COLO829 (cell line): ENCODE measurements around the gene CERS4.
"Not testable (repeated sequence)": the region's sequence is repeated elsewhere in the genome, so short reads cannot be mapped to it uniquely, and the experiment has no call there.

Experiments
- DNase-seq: peaks from one replicate; pipeline ENCODE4 v3.0.0; 2012; ENCODE audit warnings: low spot score

Gene CERS4, protein sequence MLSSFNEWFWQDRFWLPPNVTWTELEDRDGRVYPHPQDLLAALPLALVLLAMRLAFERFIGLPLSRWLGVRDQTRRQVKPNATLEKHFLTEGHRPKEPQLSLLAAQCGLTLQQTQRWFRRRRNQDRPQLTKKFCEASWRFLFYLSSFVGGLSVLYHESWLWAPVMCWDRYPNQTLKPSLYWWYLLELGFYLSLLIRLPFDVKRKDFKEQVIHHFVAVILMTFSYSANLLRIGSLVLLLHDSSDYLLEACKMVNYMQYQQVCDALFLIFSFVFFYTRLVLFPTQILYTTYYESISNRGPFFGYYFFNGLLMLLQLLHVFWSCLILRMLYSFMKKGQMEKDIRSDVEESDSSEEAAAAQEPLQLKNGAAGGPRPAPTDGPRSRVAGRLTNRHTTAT

DNA sequence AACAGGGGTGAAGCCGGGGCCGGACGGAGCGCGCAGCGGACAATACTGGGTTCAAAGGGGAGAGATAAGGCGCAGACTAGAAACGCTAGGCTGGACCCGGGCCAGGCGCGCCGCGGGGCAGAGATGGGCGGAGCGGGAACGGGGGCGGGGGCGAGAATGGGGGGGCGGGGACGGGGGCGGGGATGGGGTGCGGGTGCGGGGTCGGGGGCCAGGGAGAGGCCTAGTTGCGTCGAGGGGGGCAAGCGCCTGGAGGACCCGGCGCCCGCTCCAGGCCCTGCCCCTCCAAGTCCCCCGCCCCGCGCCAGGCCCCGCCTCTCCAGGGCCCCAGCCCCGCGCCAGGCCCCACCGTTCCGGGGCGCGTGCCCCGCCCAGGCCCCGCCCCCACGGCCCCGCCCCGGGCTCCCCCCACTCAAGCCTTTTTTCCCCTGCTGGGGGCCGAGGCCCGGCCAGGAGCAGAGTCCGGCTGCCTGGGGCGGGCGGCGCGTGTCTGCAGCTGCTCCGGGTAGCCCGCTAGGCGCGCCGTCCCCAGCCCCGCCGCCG is at the start of gene CERS4:
TSS of gene CERS4 (plus strand) at position 449 of the 540 bp plus-strand sequence. CDS start 41,707 bp downstream, outside the sequence.
- peak; percentile 79 for DNase-seq

DNA sequence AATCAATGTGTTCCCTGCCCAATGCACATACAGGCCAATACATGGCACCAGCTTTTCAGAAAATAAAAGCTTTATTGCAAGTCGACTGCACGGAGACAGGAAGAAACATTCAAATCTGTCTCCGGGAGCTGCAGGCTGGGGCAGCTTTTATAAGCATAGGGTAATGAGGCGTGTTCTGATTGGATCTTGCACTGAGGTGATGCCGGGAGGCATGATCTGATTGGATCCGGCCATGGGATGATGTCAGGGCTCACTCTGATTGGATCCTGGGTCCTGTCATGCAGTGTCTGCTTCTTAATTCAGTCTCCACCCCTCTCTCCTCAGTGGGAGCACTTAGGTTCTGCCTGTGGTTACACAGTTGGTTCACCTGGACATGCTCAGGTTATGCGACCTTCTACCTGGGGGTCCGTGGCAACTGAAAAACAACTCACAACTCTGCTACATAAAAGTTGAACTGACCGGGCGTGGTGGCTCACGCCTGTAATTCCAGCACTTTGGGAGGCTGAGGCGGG is 48.0 kb upstream of the CERS4 start:
- DNase-seq: no peak

DNA sequence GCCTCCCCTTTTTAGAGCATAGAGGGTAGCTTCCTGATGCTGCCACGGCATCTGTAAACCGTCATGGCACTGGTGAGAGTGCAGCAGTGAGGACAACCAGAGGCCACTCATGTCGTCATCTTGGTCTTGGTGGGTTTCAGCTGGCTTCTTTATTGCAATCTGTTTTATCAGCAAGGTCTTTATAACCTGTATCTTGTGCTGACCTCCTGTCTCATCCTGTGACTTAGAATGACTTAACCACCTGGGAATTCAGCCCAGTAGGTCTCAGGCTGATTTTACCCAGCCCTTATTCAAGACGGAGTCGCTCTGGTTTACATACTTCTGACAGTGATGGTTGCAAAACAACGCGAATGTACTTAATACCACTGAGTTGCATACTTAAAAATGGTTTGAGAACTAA is 45.4 kb upstream of the CERS4 start:
- DNase-seq: no peak

DNA sequence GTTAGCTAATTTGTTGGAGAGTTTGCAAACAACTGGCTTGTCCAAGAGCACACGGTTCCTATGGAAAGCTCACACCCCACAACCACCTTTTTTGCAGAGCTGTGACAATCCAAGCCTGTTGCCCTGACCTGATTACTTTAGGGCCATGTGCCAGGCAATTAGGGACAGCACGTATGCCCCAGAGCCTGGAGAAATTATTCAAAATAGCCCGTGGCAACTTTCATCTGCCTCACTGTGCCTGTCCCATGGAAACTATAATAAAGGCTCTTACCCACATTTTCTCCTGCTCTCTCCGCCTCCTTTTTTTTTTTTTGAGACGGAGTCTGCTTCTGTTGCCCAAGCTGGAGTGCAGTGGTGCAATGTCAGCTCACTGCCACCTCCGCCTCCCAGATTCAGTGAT is 41.2 kb upstream of the CERS4 start:
- no peak for DNase-seq

DNA sequence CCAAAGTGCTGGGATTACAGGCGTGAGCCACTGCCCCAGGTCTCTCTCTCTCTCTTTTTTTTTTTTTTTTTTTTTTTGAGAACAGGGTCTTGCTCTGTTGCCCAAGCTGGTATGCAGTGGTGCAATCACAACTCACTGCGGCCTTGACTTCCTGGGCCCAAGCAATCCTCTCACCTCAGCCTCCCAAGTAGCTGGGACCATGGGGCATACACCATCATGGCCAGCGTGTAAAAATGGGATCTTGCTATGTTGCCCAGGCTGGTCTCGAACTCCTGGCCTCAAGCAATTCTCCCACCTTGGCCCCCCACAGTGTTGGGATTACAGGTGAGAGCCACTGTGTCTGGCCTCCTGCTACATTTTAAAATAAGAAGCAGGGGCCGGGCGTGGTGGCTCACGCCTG is 40.6 kb upstream of the CERS4 start:
- DNase-seq: no peak

DNA sequence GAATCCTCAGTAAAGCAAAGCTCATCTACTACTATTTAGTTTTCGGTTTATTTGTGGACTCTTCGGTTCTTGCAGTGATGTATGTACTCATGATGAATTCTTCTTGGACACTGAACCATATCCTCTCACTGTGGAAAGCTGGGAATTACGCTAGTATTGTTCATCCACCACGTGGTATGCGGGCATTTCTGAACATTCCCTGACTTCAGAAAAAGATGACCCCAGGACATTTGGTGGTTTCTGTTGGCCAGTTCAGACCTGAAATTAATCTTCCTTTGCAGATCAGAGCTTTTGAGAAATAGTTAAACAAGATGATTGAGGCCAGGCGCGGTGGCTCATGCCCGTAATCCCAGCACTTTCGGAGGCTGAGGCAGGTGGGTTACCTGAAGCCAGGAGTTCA is 34.5 kb upstream of the CERS4 start:
- no peak for DNase-seq

DNA sequence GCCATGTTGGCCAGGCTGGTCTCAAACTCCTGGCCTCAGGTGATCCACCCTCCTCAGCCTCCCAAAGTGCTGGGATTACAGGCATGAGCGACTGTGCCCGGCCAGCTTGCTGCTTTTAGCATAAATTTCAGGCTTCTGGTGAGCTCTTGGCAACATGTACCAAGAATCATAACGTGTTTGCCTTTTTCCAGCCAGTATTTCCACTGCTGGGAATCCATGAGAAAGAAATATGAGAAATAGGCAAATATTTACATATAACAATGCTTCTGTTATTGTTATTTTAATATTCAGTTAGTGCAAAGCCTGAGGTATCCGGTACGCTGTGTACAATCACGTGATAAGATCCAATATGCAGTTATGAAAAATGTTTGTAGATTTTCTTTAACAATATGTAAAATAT is 29.2 kb upstream of the CERS4 start:
- DNase-seq: no peak

DNA sequence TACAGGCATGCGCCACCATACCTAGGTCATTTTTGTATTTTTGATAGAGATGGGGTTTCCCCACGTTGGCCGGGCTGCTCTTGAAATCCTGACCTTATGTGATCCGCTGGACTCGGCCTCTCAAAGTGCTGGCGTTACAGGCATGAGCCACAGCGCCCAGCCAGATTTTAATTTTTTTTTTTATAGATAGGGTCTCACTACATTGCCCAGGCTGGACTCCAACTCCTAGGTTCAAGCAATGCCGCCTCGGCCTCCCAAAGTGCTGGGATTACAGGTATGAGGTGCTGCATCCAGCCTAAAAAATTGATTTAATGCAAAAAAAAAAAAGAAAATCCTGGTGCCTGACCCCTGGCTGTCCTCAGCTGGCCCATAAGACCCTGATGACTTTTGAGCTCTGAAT is 24.9 kb upstream of the CERS4 start:
- DNase-seq: no peak

DNA sequence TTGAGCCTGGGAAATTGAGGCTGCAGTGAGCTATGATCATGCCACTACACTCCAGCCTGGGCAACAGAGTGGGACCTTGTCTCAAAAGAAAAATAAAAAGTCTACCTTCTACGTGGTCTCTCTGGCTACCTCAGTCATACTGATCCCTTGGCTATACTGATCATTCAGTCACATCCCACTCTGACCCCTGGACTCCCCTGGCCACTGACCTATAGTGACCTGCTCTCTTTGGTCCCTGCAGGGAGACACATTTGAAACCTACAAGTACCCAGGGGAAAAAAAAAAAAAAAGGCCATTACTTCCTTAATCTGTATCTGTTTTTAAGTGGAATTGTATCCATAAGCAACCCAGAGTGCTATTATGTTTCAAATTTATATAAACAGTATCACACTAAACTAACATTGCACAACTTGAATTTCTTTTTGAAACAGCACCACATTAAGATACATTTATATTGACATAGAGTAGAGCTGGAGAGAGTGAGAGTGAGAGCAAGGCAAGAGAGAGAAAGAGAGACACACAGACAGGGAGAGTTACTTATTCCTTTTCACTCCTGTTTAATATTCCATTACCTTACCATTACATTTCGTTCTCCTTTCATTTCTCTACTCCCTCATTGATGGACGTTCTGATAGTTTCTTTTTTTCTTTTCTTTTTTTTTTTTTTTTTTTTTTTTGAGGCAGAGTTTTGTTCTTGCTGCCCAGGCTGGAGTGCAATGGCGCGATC is 23.7 kb upstream of the CERS4 start:
- DNase-seq: no peak

DNA sequence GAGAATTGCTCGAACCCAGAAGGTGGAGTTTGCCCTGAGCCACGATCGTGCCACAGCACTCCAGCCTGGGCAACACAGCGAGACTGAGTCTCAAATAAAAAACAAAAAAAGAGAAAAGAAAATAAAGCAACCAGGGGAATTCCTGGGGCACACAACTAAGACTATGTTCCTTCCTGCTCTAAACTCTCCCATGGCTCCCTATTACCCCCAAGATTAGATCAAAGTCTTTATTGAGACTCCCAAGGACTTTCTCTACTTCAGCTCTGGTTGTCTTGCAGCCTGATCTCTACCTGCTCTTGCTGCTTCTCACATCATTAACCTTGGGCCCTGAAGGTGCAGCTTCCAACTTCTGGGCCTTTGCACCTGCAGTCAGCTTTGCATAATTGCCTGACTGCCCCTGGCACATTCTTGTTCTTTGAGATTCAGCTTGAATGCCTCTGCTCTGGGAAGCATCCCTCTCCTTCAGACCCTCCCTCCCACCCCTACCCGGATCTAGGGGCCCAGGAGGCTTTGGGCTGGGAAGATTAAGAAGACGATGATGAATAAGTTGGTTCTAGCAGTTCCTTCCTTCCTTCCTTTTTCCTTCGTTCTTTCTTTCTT is 16.8 kb upstream of the CERS4 start:
- no peak for DNase-seq

DNA sequence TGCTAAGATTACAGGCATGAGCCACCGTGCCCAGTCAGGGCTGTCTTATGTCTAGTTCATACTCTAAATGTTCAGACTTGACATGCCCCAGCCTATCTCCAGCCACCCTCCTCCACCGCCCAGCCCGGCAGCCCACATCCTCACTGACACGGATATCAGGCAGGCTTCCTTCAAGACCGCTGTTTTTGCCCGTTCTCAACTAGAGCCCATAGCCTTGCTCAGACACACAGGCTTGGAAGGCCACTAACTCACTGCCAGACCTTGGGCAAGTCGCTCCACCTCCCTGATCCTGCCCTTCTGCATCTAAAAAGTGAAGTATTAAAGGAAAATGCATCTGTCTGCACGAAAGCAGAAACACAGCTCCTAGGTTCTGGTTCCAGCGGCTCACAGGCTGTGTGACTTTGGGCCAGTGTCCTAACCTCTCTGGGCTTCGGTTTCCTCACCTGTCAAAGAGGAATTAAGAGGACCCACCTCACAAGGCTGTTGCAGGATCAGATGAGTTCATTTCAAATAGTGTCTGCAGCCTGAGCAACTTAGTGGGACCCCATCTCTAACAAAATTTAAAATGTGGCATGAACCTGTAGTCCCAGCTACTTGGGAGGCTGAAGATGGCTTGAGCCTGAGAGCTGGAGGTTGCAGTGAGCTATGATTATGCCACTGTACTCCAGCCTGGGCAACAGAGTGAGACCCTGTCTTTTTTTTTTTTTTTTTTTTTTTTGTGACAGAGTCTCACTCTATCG is 14.5 kb upstream of the CERS4 start:
- no peak for DNase-seq

DNA sequence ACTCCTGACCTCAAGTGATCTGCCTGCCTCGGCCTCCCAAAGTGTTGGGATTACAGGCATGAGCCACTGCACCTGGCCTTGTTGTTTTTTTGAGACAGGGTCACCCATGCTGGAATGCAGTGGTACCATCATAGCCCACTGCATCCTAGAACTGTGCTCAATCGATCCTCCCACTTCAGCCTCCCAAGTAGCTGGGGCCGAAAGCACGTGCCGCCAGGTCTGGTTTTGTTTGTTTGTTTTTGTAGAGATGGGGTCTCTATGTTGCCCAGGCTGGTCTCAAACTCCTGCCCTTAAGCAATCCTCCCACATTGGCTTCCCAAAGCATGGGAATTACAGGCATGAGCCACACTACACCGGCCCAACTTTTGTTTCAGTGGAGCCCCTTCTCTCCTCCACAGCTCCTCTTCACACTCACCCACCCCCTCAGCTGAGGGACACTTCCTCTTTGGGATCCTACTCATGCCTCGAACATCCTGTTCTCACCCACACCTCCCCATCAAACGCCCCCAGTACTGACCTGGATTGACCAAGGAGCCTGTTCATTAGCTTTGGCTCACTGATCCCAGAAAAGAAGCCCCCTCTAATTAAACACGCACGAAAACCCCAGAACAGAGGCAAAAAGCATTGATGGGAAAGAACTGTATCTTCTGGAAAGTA is 12.8 kb upstream of the CERS4 start:
- DNase-seq: no peak

DNA sequence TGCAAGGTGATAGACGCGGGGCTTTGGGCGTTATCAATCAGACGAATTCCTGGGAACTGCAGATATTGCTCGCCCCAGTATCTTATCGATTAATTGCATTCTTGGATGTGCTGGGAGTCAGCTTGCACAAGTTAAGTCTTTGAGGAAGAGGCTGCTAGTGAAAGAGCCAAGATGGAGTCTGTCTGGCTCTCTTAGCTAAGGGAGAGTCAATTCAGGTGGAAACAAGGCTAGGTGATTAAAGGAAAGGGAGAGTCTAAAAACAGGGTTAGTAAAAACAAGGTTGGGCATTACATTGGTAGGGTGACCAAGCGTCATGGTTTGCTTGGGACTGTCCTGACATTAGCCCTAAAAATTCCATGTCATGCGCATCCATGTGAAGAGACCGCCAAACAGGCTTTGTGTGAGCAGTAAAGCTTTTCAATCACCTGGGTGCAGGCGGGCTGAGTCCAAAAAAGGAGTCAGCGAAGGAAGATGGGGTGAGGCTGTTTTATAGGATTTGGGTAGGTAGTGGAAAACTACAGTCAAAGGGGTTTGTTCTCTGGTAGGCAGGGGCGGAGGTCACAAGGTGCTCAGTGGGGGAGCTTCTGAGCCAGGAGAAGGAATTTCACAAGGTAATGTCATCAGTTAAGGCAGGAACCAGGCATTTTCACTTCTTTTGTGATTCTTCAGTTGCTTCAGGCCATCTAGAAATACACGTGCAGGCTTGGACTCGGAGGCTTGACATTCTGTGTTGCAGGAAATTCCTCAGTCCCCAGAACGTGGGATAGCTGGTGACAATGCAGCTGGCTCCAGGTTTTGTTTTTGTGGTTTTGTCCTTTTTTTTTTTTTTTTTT is 5.7 kb upstream of the CERS4 start:
- not testable (repeated sequence) for DNase-seq

DNA sequence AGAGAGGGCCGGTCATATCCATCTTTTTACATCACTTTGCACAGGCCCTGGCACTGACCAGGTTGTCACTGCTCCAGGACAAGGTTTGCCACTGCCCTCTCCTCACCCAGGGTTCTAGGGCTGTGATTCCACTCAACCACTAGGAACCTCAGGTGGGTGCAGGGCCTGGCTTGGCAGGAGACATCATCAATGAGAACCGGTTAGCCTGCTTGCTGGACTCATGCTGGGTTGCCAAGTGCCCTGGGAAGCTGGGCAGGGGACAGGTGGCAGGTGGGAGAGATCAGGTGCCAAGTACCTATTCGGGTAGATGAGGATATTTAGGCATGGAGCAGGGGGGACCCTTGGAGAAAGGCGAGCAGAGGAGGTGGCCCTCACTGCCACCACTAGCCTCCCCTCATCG is 4.2 kb upstream of the CERS4 start:
- DNase-seq: no peak

DNA sequence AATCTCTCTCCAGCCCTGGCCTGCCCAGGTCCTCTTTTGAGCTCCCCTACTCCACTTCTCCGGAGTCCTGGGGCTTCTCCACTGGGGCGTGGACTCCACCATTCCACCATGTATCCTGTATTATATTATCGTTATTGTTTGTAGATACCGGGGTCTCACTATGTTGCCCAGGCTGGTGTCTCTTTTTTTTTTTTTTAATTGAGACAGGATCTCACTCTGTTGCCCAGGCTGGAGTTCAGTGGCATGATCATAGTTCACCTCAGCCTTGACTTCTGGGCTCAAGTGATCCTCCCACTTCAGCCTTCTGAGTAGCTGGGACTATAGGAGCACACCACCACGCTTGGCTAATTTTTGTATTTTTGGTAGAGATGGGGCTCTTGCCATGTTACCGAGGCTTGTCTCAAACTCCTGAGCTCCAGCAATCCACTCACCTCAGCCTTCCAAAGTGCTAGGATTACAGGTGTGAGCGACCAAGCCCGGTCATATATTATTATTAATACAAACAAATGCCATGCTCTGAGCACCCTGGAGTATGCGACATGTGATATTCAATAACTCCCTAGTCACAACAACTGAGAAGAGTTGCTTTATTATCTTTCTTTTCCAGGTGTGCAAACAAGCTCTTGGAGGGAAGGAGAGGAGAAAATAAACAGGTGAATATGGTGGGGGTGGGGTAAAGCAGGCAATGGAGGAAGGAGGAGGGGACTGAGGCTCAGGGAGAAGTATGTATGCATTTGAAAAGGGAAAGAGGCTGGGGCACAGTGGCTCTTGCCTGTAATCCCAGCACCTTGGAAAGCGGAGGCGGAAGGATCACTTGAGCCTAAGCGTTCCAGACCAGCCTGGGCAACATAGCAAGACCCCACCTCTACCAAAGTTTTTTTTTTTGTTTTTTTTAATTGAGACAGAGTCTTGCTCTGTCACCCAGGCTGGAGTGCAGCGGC is 2.8 kb upstream of the CERS4 start:
- DNase-seq: no peak

DNA sequence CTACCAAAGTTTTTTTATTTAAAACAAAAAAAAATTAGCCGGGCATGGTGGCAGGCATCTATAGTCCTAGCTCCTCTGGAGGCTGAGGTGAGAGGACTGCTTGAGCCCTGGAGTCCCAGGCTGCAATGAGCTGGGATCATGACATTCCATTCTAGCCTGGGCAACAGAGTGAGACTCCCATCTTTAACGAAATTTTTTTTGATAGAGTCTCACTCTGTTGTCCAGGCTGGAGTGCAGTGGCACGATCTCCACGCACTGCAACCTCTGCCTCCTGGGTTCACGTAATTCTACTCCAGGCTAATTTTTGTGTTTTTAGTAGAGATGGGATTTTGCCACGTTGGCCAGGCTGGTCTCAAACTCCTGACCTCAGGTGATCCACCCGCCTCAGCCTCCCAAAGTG is 1.8 kb upstream of the CERS4 start:
- not testable (repeated sequence) for DNase-seq

DNA sequence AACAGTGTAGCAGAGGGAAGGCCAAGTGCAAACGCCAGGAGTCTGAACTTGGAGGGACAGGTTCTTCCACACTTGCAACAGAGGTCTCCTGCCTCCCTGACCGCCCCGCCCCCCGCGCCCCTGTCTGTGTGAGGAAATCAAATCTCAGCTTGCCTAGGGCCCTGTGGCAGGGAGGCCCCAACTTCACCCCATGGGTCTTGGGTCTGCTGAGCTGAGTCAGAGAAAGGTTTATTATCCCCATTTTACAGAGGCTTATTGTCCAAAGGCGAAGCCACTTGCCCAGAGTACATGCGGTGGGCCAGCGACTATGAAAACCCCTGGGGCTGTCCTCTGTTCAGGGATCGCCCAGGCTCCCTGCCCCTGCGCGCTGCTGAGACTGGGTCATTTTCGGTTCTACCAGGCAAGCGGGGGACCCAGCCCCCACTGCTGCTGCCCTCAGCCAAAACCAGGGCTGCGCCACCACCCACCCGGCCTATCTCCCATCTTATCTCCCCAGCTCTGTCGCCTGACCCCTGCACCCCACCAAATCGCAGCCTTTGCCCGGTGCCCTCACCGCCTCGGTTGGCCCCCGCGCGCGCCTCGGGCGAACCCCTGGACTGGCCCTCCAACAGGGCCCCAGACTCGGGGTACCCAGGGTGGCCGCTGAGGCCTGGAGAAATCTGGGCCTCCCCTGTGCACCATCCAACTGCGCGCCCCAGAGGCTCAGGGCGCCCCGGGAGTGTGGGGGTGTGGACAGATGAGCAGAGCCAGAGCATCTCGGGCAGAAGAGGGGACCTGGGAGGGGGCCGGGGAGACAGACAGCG is 850 bp upstream of the CERS4 start:
- DNase-seq: peak; percentile 63
